GM21515 (cell line): ENCODE data around the gene GLYR1.
"Not testable (repeated sequence)": the region's sequence is repeated elsewhere in the genome, so short reads cannot be mapped to it uniquely, and the experiment has no call there.

ENCODE experiments used
- ATAC-seq: cut with Tn5 transposase; IDR thresholded peaks from one replicate; pipeline ENCODE4 v1.9.1; 2021; ENCODE audit not compliant: unreplicated experiment

Gene GLYR1

GRCh38 chr16:4846901-4847773, at the start of gene GLYR1, which contains the start of gene UBN1:
Gene GLYR1 (minus strand): TSS chr16:4847288. CDS start chr16:4847265, 23 bp downstream.
Gene UBN1 (plus strand): TSS chr16:4847481. CDS start chr16:4852918, 5,437 bp downstream.
- ATAC-seq, result peak; percentile 82

GRCh38 chr16:4896761-4897160, 49.7 kb upstream of the GLYR1 start:
- not testable (repeated sequence) for ATAC-seq

- no peak for ATAC-seq
Measured at GRCh38 chr16:4895366-4895765, 48.3 kb upstream of the GLYR1 start.

- ATAC-seq, result no peak
Measured at GRCh38 chr16:4894276-4895150, 47.4 kb upstream of the GLYR1 start.

GRCh38 chr16:4893103-4893862, 46.2 kb upstream of the GLYR1 start:
- ATAC-seq, result no peak

GRCh38 chr16:4892361-4893102, 45.4 kb upstream of the GLYR1 start:
- no peak for ATAC-seq

- no peak for ATAC-seq
Measured at GRCh38 chr16:4891886-4892216, 44.8 kb upstream of the GLYR1 start.

GRCh38 chr16:4891097-4891885, 44.2 kb upstream of the GLYR1 start:
- ATAC-seq, result no peak

- no peak for ATAC-seq
Measured at GRCh38 chr16:4890686-4891085, 43.6 kb upstream of the GLYR1 start.

GRCh38 chr16:4890026-4890425, 42.9 kb upstream of the GLYR1 start:
- ATAC-seq, result no peak

GRCh38 chr16:4888428-4889135, 41.5 kb upstream of the GLYR1 start:
- no peak for ATAC-seq

GRCh38 chr16:4886151-4886550, 39.1 kb upstream of the GLYR1 start:
- ATAC-seq, result no peak

GRCh38 chr16:4884972-4885874, 38.1 kb upstream of the GLYR1 start:
- ATAC-seq, result no peak

- ATAC-seq, result no peak
Measured at GRCh38 chr16:4884209-4884608, 37.1 kb upstream of the GLYR1 start.

GRCh38 chr16:4883501-4883900, 36.4 kb upstream of the GLYR1 start:
- no peak for ATAC-seq

- ATAC-seq, result no peak
Measured at GRCh38 chr16:4882633-4883285, 35.7 kb upstream of the GLYR1 start.

- ATAC-seq, result no peak
Measured at GRCh38 chr16:4882000-4882632, 35.0 kb upstream of the GLYR1 start.
